GM21737 (cell line): ENCODE data around the gene CBX8.
"Not testable (repeated sequence)": the region's sequence is repeated elsewhere in the genome, so short reads cannot be mapped to it uniquely, and the experiment has no call there.

Experiments used
- ATAC-seq: cut with Tn5 transposase; IDR thresholded peaks from one replicate; pipeline ENCODE4 v1.9.1; 2021; ENCODE audit warnings: mild to moderate bottlenecking, moderate library complexity; ENCODE audit not compliant: unreplicated experiment

The CBX8 gene

DNA sequence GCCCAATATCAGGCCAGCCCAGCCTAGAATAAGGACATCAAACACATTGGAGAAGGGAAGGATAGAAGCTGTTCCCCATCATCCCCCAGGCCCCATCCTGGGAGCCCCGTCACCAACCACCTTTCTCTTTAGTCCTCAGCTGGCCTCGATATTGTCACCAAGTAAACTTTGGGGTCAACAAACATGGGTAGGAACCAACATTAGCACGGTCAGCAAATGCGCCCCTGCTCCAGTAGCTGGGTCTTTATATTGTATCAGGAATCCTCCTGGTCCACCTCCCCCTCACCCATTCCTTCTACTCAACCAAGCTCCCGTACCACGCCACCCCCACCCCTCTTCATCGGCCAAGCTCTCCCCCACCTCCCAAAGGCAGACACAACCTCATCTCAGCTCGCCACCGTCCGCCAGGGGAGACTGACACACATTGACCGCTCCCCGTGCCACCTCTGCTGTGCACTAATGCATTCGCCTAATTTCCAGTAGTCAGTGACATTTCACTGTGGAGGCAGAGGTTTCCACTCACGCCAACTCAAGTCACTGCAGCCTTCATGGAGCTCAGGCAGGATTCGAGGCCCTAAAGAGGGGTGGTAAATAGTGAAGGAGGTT is 39.6 kb downstream of the CBX8 start:
- no peak for ATAC-seq

DNA sequence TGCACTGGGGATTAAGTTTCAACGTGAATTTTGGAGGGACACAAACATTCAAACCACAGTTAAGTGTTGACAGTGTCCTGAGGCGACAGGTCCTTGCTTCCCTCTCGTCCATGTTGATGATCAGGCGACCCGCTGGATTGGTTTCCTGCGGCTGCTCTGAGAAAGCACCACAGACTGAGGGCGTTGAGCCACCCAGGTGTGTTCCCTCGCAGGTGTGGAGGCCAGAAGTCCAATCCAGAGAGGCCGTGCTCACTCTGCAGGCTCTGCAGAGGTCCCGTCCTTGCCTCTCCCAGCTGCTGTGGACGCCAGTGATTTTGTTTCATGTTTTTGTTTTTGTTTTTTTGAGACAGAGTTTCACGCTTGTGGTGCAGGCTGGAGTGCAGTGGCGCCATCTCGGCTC is 41.3 kb downstream of the CBX8 start:
- no peak for ATAC-seq

DNA sequence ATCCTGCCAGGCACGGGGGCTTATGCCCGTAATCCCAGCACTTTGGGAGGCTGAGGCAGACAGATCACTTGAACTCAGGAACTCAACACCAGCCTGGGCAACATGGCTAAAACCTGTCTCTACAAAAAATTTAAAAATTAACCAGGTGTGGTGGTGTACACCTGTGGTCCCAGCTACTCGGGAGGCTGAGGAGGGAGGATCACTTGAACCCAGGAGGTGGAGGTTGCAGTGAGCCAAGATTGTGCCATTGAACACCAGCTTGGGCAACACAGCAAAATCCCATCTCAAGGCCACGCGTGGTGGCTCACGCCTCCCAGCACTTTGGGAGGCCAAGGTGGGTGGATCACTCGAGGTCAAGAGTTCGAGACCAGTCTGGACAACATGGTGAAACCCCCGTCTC is 42.0 kb downstream of the CBX8 start:
- ATAC-seq: not testable (repeated sequence)

DNA sequence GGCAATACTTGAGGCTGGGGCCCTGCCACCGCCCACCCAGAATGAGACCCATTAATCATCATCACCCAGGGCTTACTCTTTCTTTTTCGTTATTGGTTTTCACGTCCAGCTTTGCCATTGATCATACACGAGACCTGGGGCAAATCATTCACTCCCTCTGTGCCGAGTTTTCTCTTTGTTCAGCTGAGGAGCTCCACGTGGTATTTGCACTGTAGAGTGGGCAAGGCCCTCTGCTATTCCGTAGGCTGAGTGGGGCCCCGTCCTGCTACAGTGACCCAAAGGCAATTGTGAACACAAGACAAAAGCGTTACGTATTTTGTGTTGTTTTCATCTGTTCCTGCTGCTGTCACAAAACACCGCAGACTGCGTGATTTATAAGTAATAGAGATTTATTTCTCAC is 42.5 kb downstream of the CBX8 start:
- ATAC-seq: no peak

DNA sequence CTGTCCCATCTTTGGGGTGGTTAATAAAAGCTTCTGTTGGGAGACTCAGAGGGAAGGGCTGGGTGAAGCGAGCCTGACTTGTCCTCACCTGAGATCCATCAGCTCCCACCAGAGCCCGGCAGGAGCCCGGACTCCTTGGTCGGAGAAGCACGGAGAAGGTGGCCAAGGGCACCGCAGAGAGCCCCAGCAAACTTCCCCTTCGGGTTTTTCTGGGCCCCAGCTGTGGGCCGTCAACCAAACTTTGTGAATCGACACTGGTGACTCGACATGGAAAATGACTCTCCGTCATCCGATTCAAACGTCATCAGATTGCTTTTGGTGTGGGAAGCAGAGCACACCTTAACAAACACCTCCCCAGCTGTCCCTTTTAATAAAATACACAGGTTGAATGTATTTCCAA is 44.7 kb downstream of the CBX8 start:
- no peak for ATAC-seq

DNA sequence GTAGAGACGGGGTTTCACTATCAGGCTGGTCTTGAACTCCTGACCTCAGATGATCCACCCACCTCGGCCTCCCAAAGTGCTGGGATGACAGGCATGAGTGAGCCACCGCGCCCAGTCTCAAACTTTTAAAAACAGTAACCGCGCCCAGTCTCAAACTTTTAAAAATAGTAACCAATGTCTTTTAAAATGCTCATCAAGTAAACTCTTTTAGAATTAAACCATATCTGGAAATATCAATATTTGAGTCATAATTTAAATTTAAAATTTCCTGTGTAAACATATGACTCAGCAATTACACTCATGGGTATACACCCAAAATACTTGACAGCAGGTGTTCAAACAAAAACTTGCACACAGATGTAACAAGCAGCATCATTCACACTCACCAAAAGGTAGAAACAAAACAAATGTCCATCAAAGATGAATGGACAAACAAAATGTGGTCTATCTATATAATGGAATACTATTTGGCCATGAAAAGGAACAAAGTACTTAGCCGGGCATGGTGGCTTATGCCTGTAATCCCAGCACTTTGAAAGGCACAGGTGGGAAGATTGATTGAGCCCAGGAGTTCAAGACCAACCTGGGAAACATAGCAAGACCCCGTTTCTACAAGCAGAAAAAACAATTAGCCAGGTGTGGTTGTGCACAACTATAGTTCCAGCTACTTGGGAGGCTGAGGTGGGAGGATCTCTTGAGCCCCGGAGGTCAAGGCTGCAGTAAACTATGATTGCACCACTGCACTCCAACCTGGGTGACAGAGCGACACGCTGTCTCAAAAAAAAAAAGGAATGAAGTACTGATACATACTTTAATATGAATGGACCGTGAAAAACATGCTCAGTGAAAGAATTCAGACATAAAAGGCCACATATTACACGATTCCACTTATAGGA is 46.0 kb downstream of the CBX8 start:
- no peak for ATAC-seq

DNA sequence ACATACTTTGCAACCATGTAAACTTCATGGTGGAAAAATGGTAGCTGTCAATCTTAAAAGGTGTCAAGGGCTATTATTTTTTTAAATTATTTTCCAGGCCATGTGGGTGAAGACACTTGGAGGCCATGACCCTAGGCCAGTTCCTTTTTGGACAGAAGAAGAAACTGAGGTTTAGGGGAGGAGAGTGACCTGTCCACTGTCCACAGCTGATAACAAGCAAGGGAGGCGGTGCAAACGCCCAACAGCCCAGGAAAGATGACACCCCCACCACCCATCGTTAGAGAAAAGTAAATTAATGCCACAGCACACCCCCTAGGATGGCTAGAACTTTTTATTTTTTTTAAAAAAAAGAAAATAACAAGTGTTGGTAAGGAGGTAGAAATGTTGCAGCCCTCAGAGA is 46.9 kb downstream of the CBX8 start:
- no peak for ATAC-seq

DNA sequence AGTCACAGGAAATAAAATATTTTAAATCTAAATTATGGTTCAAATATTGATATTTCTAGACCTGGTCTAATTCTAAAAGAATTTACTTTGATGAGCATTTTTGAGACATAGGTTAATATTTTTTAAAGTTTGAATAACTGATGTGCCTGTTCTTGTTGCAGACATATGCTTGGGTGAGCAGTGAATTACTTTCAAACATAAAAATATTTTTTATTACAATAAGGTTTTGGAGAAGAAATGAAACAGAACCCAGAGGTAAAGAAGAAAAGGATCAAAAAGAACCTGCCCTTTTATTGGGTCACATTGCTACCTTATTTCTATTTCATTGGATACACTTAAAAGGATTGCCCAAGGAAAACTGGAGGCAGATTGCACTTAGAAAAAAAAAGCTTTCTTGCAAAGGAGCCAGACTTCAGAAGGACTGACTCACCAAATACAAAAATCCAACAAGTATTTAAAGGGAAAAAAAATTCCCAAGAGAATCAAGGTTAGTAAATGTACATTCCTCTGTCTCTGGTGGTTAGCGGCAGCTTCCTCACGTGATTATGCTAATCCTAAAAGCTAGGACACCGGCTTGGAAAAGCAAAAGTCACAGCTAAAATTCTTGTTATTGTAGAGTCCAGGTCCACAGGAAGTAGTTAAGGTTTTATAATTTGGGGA is 47.6 kb downstream of the CBX8 start:
- ATAC-seq: no peak

DNA sequence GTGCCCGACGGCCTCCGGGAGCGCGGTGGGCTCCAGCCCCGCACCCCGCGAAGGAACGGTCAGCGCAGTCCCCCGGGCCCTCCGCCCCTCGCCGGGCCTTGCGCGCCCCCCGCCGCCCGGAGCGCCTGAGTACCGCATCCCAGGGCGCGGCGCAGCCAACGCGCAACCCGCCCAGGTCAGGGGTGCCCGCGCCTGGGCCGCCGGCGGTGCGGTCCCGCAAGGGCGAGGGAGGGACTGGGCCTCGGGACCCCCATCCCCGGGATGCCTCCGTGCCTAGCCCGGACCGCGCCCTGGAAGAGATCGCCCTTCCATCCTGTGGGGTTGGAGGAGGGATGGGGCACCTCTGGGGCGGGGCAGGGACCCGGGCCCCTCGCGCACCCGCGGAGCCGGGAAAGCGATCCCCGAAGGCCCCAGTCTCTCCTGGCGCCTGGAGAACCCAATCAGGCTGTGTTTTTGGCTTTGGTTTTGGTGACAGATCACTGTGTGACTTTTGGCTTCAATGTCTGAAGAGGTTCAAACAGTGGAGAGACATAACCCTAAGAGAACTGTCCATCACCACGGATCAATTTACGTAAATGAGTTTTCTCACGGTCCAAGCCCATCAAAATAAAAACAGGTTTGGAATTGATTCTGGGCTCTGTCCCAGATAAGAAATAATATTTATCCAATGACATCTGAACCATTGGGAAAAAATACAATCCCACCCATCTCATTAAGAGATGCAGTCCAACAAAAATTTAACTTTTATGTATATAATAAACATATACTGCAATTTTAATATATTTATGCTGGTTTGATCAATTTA is 48.4 kb downstream of the CBX8 start:
- ATAC-seq: no peak

DNA sequence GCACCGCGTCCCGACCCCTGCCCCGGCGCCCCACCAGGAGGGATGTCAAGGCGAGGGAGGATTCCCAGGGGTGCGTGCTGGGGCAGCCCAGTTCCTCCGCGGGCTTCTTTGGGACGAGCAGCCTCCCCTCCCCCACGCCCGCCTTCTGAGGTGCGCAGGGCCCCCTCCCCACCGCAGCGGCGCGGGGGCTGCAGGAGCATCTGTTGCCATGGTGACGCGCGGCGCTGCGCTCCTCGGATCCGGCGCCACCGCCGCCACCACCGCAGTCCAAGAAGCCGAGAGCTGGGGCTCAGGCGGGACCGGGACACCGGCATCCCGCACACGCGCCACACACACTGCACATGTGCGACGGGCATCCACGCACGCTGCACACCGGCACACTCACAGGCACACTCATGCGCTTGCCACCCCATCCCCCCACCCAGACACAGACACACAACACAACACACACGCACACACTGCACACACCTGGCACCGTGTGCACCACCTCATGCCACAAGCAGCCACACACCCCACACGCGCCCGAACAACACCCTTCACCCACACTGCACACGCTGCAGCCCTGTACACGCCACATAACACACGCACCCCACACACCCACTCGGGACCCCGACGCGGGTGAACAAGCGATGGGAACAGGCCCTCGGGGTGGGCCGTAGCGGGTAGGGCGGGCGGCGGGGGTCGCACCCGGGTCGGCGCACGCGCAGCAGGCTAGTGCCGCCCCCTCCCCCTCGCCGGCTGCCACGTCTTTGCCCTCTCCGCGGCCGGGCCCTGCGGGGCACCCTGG is 49.2 kb downstream of the CBX8 start:
- ATAC-seq: no peak

DNA sequence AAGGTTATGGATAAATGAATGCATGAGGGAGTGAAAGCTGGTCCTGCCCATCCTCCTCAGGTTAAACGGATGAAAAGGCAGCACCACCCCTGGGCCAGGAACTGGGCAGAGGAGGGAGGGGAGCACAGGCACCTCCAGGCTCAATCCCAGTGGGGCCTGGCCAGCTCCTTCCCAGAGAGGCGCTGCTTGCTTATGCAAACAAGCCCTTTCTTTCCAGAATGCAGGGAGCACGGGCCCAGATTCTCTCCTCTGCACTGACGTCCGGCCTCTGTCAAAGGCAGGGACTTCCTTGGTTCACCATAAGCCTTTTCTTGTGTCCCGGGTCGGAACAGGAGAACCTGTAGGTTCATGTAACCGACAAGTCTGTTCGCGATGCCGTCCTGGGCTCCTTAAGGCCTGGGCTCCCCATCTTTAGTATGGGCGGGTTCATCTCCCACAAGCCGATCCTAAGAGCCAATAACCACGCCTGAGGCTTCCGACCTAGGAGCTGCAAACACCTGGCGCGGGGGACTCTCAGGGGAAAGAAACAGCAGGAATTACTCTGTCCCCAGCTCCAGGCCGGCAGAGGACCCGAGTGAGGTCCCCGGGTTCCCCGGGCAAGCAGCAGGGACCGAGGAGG is 49.9 kb downstream of the CBX8 start:
- no peak for ATAC-seq

DNA sequence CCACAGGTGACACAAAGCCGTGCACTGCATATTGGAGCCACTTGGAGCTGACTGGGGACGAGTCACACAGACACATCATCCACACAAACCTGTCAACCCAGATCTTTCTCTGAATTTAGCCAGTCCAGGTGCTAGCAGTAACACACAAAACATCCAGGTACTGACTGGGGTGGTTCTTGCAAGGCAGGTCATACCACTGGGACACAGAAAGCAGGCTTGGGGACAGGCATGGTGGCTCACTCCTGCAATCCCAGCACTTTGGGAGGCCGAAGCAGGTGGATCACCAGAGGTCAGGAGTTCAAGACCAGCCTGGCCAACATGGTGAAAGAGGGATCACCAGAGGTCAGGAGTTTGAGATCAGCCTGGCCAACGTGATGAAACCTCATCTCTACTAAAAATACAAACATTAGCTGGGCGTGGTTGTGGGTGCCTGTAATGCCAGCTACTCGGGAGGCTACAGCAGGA is 51.2 kb downstream of the CBX8 start:
- ATAC-seq: no peak

DNA sequence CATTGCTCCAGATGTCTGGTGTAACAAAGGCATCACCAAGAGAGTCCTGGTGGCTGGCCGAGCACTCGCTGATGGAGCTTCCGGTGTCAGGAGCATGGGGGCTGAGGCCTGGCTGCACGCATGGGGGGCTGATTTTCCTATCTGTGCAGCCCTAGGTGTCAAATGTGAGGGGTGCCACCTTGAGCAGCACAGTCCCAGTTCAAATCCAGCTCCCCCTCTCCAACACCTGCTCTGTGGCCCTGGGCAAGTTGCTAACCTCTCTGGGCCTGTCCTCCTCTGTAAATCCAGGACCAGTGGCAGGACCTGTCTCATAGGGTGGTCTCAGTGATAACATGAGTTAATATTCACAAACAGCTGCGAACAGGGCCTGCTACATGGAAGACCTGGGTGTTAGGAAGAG is 53.3 kb downstream of the CBX8 start:
- ATAC-seq: no peak

DNA sequence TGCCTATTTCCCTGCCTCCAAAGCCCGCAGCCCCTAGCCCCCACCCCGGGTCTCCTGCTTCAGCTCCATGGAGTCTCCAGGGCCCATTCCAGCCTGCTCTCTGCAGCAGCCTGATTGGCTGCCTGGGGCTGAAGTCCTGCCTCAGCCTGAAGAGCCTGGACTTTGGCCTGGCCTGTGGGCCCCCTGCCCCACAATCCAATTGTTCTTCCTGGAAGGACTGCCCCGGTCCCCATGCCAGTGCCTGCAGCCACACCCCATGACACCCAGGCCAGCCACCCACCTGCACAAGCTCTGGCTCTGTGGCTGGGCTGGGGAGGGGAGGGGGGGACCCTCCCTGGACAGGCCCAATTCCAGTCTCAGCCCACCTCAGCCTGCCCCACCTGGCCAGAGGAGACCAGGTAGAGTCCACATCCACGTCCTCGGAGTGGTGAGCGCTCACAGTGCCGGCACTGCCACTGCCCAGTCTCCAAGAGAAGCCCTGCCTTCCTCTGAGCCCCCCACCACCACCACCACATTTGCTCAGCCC is 53.9 kb downstream of the CBX8 start:
- no peak for ATAC-seq

DNA sequence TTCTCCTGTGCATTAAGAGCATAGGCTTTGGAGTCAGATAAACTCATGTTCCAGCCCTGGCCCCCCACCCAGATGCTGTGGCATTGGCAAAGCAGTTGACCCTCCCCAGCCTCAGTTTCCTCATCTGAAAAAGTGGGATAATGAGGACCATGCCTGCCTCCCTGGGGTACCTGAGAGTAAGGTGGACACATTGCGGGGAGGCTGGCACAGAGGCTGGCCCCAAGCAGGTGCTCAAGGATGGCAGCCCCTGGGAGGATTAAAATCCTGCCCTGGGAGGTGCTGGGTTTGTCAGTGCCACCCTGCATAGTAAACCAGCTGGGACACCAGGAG is 54.3 kb downstream of the CBX8 start:
- ATAC-seq: no peak
